LNCaP clone FGC (cell line): ENCODE measurements around the gene PALLD.

Source experiments
- DNase-seq: peaks from one replicate; pipeline ENCODE4 v3.0.0-alpha.2; 2011; ENCODE audit warnings: low read depth
- H3K4me3 ChIP-seq: 2 replicates; pipeline ENCODE4 v1.5.1; 2011; ENCODE audit warnings: mild to moderate bottlenecking, low read depth, low read length, control low read depth
- CTCF ChIP-seq: IDR thresholded peaks from 2 replicates; pipeline ENCODE4 v1.5.1; 2012; ENCODE audit warnings: mild to moderate bottlenecking; ENCODE audit not compliant: control insufficient read depth, insufficient read depth; ENCODE audit errors: extremely low read depth

PALLD gene

GRCh38 chr4:168841000-168841671 is 344.3 kb downstream of the PALLD start:
- no peak for TF ChIP-seq CTCF
- no peak for DNase-seq
- H3K4me3 ChIP-seq = no peak overlapping the region

GRCh38 chr4:168841672-168842019 is 344.8 kb downstream of the PALLD start:
- no peak for TF ChIP-seq CTCF
- no peak overlapping the region for H3K4me3 ChIP-seq

GRCh38 chr4:168842186-168842585 is 345.3 kb downstream of the PALLD start:
- no peak for DNase-seq
- H3K4me3 ChIP-seq = no peak overlapping the region
- no peak for TF ChIP-seq CTCF

More at GRCh38 chr4:168841672-168842019, 344.8 kb downstream of the PALLD start:
- DNase-seq = no peak

- no peak overlapping the region for H3K4me3 ChIP-seq
- no peak for TF ChIP-seq CTCF
- no peak for DNase-seq
These were observed 346.8 kb downstream of the PALLD start for GRCh38 chr4:168843635-168844034.

- no peak for DNase-seq
- no peak for TF ChIP-seq CTCF
- H3K4me3 ChIP-seq = no peak overlapping the region
These were observed 347.6 kb downstream of the PALLD start for GRCh38 chr4:168844353-168845049.

GRCh38 chr4:168845897-168846296 is 349.0 kb downstream of the PALLD start:
- no peak for DNase-seq
- H3K4me3 ChIP-seq = no peak overlapping the region
- TF ChIP-seq CTCF = no peak

GRCh38 chr4:168846414-168846813 is 349.6 kb downstream of the PALLD start:
- DNase-seq = no peak
- no peak for TF ChIP-seq CTCF

More at GRCh38 chr4:168846414-168846813, 349.6 kb downstream of the PALLD start:
- no peak overlapping the region for H3K4me3 ChIP-seq
